ENCODE results near the gene HCK.

DNA sequence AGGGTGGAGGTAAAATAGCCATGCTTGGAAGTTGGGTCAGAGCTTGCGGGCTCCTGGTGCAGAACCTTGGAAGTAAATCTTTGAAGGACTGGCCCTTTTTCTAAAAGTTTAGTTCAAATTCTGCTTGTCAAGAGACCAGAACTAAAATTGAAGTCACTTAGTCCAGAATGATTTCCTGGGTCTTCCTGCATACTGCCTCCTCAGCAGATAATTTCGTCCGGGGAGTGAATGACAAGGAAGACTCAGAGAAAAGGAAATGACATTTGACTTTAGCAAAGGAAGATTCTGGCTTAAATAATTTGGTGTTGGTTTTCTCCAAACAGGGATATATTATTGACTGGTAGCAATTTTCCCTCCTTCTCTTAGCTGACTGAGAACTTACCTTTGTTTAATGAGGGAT is 58.7 kb downstream of the HCK start:
- TF ChIP-seq, protein P1, sequence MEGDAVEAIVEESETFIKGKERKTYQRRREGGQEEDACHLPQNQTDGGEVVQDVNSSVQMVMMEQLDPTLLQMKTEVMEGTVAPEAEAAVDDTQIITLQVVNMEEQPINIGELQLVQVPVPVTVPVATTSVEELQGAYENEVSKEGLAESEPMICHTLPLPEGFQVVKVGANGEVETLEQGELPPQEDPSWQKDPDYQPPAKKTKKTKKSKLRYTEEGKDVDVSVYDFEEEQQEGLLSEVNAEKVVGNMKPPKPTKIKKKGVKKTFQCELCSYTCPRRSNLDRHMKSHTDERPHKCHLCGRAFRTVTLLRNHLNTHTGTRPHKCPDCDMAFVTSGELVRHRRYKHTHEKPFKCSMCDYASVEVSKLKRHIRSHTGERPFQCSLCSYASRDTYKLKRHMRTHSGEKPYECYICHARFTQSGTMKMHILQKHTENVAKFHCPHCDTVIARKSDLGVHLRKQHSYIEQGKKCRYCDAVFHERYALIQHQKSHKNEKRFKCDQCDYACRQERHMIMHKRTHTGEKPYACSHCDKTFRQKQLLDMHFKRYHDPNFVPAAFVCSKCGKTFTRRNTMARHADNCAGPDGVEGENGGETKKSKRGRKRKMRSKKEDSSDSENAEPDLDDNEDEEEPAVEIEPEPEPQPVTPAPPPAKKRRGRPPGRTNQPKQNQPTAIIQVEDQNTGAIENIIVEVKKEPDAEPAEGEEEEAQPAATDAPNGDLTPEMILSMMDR (IDR thresholded peaks at IDR 0.05) = no peak
- TF ChIP-seq POLR2A (IDR thresholded peaks at IDR 0.05) = no peak

Data from Peyer's patch (tissue), 4 donors.